SK-N-SH (cell line): ENCODE data around the gene ABLIM1. TPM values are rescaled to one million over a fixed set of nuclear protein-coding genes. Genes with fewer than 3 reads are reported as not detected.

Experiments used
- CTCF ChIA-PET: fragments of 300-600, 350-600 bp; formaldehyde crosslinking; extraction: SDS; loops from one replicate; lab custom pipeline; 2021; lab: Yijun Ruan, JAX
- POLR2A ChIA-PET: fragments of 350-600 bp; sonication (Branson Sonifier 250); formaldehyde crosslinking; extraction: SDS; loops from one replicate; lab custom pipeline; 2020; ENCODE audit warnings: antibody characterized with exemption, inconsistent platforms; lab: Yijun Ruan, JAX
- DNase-seq: peaks from one replicate; pipeline ENCODE4 v3.0.0; 2012
- H2AFZ ChIP-seq: fragments of 200-600 bp; sonication (generic); 2 replicates; pipeline ENCODE4 v1.8.1; 2016; ENCODE audit warnings: antibody characterized with exemption, mild to moderate bottlenecking, low read depth
- H3F3A ChIP-seq: fragments of 200-600 bp; sonication (generic); replicated peaks from 2 replicates; pipeline ENCODE3; 2016; ENCODE audit warnings: antibody characterized with exemption, mild to moderate bottlenecking; ENCODE audit not compliant: insufficient read depth
- H3K27ac ChIP-seq, 2 experiments: fragments of 200-500 bp in 1 of 2; fragments of 200-600 bp in 1 of 2; sonication (Bioruptor generic) in 1 of 2; sonication (generic), shearing (Covaris generic) in 1 of 2; 2 replicates each; pipeline versions ENCODE4 v1.5.1 to v1.6.1; 2014 to 2016; ENCODE audit warnings: low read depth in 2 of 2, inconsistent platforms in 1 of 2, low read length in 1 of 2, mild to moderate bottlenecking in 1 of 2, mixed read lengths in 1 of 2
- H3K27me3 ChIP-seq: fragments of 200-600 bp; sonication (generic), shearing (Covaris generic); 2 replicates; pipeline ENCODE4 v1.6.1; 2016; ENCODE audit warnings: mixed run types; ENCODE audit not compliant: insufficient read depth
- H3K36me3 ChIP-seq, 2 experiments: fragments of 200-500 bp in 1 of 2; fragments of 200-600 bp in 1 of 2; sonication (Bioruptor generic) in 1 of 2; sonication (generic) in 1 of 2; replicated peaks in 1 of 2; 2 replicates each; pipeline versions ENCODE3 to v1.5.1; 2014 to 2016; ENCODE audit warnings: low read length in 1 of 2, mild to moderate bottlenecking in 1 of 2; ENCODE audit not compliant: insufficient read depth in 2 of 2, control insufficient read depth in 1 of 2
- H3K4me1 ChIP-seq, 2 experiments: fragments of 200-500 bp in 1 of 2; fragments of 200-600 bp in 1 of 2; sonication (Bioruptor generic) in 1 of 2; sonication (generic), shearing (Covaris generic) in 1 of 2; 2 replicates each; pipeline versions ENCODE4 v1.5.1 to v1.6.1; 2014 to 2016; ENCODE audit warnings: low read depth in 1 of 2, low read length in 1 of 2, mixed run types in 1 of 2; ENCODE audit not compliant: insufficient read depth in 2 of 2, control insufficient read depth in 1 of 2
- H3K4me2 ChIP-seq: fragments of 200-600 bp; sonication (generic), shearing (Covaris generic); 2 replicates; pipeline ENCODE4 v1.6.1; 2017; ENCODE audit warnings: mixed run types
- H3K4me3 ChIP-seq, 2 experiments: fragments of 200-500 bp in 1 of 2; fragments of 200-600 bp in 1 of 2; sonication (Bioruptor generic) in 1 of 2; sonication (generic), shearing (Covaris generic) in 1 of 2; 2 replicates each; pipeline versions ENCODE4 v1.5.1 to v1.8.1; 2014 to 2016; ENCODE audit warnings: low read depth in 2 of 2, inconsistent platforms in 1 of 2, low read length in 1 of 2, mild to moderate bottlenecking in 1 of 2, mixed read lengths in 1 of 2, moderate library complexity in 1 of 2
- H3K79me2 ChIP-seq: fragments of 200-600 bp; sonication (generic); 2 replicates; pipeline ENCODE4 v1.8.1; 2017; ENCODE audit warnings: mild to moderate bottlenecking; ENCODE audit not compliant: insufficient read depth
- H3K9ac ChIP-seq: fragments of 200-600 bp; sonication (generic); 2 replicates; pipeline ENCODE4 v1.6.1; 2017; ENCODE audit warnings: mixed run types
- H3K9me2 ChIP-seq: fragments of 200-600 bp; sonication (generic); 2 replicates; pipeline ENCODE4 v1.6.1; 2017; ENCODE audit warnings: mixed run types
- H3K9me3 ChIP-seq: fragments of 200-600 bp; sonication (generic); 2 replicates; pipeline ENCODE4 v1.6.1; 2017; ENCODE audit warnings: mixed run types, mild to moderate bottlenecking, moderate library complexity
- H4K20me1 ChIP-seq: fragments of 200-600 bp; sonication (generic); 2 replicates; pipeline ENCODE4 v1.6.1; 2017; ENCODE audit warnings: mild to moderate bottlenecking, mixed run types; ENCODE audit not compliant: insufficient read depth
- CHD2 ChIP-seq: fragments of 150-350 bp; IDR thresholded peaks from 2 replicates; pipeline ENCODE4 v1.6.1; 2018; ENCODE audit warnings: low read length; ENCODE audit not compliant: partially characterized antibody
- FOSL2 ChIP-seq: IDR thresholded peaks from 2 replicates; pipeline ENCODE4 v1.4.0; 2012; ENCODE audit warnings: low read depth, mild to moderate bottlenecking, moderate library complexity, borderline replicate concordance
- GABPA ChIP-seq: IDR thresholded peaks from 2 replicates; pipeline ENCODE4 v1.4.0; 2012; ENCODE audit warnings: low read depth, mild to moderate bottlenecking
- JUND ChIP-seq: IDR thresholded peaks from 2 replicates; pipeline ENCODE4 v1.4.0; 2012
- PBX3 ChIP-seq: IDR thresholded peaks from 2 replicates; pipeline ENCODE4; 2012
- RAD21 ChIP-seq: IDR thresholded peaks from 2 replicates; pipeline ENCODE4 v1.6.1; 2012; ENCODE audit warnings: mild to moderate bottlenecking, low read length
- RFX5 ChIP-seq: IDR thresholded peaks from 2 replicates; pipeline ENCODE4 v1.6.1; 2012; ENCODE audit warnings: mild to moderate bottlenecking, improper control_type of control experiment, low read length
- RXRA ChIP-seq: IDR thresholded peaks from 2 replicates; pipeline ENCODE4 v1.4.0; 2012; ENCODE audit warnings: low read depth, mild to moderate bottlenecking, borderline replicate concordance
- SIN3A ChIP-seq: IDR thresholded peaks from 2 replicates; pipeline ENCODE4 v1.6.1; 2012; ENCODE audit warnings: low read depth, mild to moderate bottlenecking, low read length, moderate library complexity, borderline replicate concordance
- TCF12 ChIP-seq: IDR thresholded peaks from 2 replicates; pipeline ENCODE4 v1.4.0; 2012
- TEAD4 ChIP-seq: IDR thresholded peaks from 2 replicates; pipeline ENCODE4 v1.4.0; 2012; ENCODE audit warnings: mild to moderate bottlenecking, borderline replicate concordance; ENCODE audit not compliant: insufficient read depth
- WGBS: methylation state at CpG from one replicate; pipeline ENCODE4 v1.1.6; 2017; ENCODE audit warnings: low lambda C conversion rate; 5-methylcytosine and 5-hydroxymethylcytosine counted together
- polyA plus RNA-seq, 3 experiments: library from polyadenylated mRNA; depleted of rRNA; stranded (reverse); fragments of >200 nt; gene quantifications; 2 replicates each; pipeline ENCODE4 v1.2.3, GENCODE V29; 2012
- TF ChIP-seq, protein P1 (sequence below): IDR thresholded peaks from 2 replicates; pipeline ENCODE4 v1.6.1; 2012; ENCODE audit warnings: mild to moderate bottlenecking, low read depth, low read length, moderate library complexity
- TF ChIP-seq, protein P2 (sequence below): IDR thresholded peaks from 2 replicates; pipeline ENCODE4 v1.4.0; 2012; ENCODE audit warnings: low read depth

Gene ABLIM1
- polyA plus RNA-seq, 1 of the 3 experiments (the other 2 are of a cell fraction), result 16.1 TPM

DNA sequence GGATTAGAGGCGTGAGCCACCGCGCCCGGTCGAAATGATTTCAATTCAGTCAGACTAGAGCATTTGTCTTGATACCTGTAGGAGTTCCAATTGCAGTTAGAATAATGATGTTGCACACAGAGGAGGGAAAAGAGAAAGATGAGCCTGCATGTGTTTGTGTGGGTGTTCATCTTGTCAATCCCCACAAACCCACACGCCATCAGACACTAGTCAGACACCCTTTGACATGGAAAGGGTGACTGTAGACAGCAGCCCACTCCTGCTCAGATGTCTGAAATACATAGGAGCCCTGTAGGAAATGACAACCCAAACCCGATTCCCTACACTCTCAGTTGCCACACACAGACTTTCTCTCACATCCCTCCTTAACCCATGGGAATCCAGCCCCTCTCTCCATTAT, 92.0 kb downstream of the ABLIM1 start (continued):
- TF ChIP-seq, protein P1, sequence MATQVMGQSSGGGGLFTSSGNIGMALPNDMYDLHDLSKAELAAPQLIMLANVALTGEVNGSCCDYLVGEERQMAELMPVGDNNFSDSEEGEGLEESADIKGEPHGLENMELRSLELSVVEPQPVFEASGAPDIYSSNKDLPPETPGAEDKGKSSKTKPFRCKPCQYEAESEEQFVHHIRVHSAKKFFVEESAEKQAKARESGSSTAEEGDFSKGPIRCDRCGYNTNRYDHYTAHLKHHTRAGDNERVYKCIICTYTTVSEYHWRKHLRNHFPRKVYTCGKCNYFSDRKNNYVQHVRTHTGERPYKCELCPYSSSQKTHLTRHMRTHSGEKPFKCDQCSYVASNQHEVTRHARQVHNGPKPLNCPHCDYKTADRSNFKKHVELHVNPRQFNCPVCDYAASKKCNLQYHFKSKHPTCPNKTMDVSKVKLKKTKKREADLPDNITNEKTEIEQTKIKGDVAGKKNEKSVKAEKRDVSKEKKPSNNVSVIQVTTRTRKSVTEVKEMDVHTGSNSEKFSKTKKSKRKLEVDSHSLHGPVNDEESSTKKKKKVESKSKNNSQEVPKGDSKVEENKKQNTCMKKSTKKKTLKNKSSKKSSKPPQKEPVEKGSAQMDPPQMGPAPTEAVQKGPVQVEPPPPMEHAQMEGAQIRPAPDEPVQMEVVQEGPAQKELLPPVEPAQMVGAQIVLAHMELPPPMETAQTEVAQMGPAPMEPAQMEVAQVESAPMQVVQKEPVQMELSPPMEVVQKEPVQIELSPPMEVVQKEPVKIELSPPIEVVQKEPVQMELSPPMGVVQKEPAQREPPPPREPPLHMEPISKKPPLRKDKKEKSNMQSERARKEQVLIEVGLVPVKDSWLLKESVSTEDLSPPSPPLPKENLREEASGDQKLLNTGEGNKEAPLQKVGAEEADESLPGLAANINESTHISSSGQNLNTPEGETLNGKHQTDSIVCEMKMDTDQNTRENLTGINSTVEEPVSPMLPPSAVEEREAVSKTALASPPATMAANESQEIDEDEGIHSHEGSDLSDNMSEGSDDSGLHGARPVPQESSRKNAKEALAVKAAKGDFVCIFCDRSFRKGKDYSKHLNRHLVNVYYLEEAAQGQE, result no peak

GRCh38 chr10:114565066-114565465, 93.0 kb downstream of the ABLIM1 start:
- peak overlapping the region in 1 of 2 experiments; percentile 33; a peak in 1 of 4 replicates for H3K27ac ChIP-seq
- no peaks in the 10 kb centered on the region for H3K36me3 ChIP-seq
- POLR2A ChIA-PET, result no interaction called here
- DNase-seq, result no peak
- H3K9me3 ChIP-seq, result no peaks in the 10 kb centered on the region
- no peak overlapping the region for H2AFZ ChIP-seq
- H3K4me3 ChIP-seq, result no peak overlapping the region
- H3K79me2 ChIP-seq, result no peaks in the 10 kb centered on the region
- H3K4me2 ChIP-seq, result no peak overlapping the region
- peaks cover 3% of the 10 kb centered on the region for H3F3A ChIP-seq
- H3K9ac ChIP-seq, result no peak overlapping the region
- no peaks in the 10 kb centered on the region for H4K20me1 ChIP-seq
- TF ChIP-seq TCF12 (peak; percentile 56), RXRA (no peak), FOSL2 (peak; percentile 61; the same call in 1 of the 2 replicates), TEAD4 (0 out of 2 replicates have a peak, but pooled peaks have one; percentile 27), RFX5 (no peak), PBX3 (peak; percentile 60), JUND (peak; percentile 37; the same call in 1 of the 2 replicates), GABPA (no peak)
- no peaks in the 10 kb centered on the region; a peak in 1 of 4 replicates for H3K4me1 ChIP-seq
- CTCF ChIA-PET, result no interaction called here
- H3K9me2 ChIP-seq, result no peaks in the 10 kb centered on the region
- no peaks in the 10 kb centered on the region for H3K27me3 ChIP-seq

- Histone ChIP-seq H3K36me3 (peaks cover 0 to 5% of the 10 kb centered on the region in 2 experiments), H3K4me3 (no peak overlapping the region), H3K9me2 (no peaks in the 10 kb centered on the region), H3K9me3 (no peaks in the 10 kb centered on the region), H2AFZ (no peak overlapping the region), H3F3A (peaks cover 3% of the 10 kb centered on the region), H3K79me2 (no peaks in the 10 kb centered on the region), H4K20me1 (no peaks in the 10 kb centered on the region), H3K27me3 (no peaks in the 10 kb centered on the region), H3K4me2 (no peak overlapping the region), H3K4me1 (no peaks in the 10 kb centered on the region; a peak in 1 of 4 replicates), H3K27ac (no peak overlapping the region), H3K9ac (no peak overlapping the region)
- CTCF ChIA-PET, result interaction anchor here (0.7 to 3.3 kb wide), 7 partner anchors 9 to 505 kb away, joined by 3 to 15 read pairs (median 4); no protein-coding TSS in a partner anchor
- DNase-seq, result no peak
- 82% methylated on average over 7 of the region's 7 CpGs for WGBS
- TF ChIP-seq JUND (no peak), SIN3A (no peak), RAD21 (no peak), CHD2 (no peak)
- TF ChIP-seq, protein P2, sequence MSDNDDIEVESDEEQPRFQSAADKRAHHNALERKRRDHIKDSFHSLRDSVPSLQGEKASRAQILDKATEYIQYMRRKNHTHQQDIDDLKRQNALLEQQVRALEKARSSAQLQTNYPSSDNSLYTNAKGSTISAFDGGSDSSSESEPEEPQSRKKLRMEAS, result no peak
- POLR2A ChIA-PET, result no interaction called here
Observed at GRCh38 chr10:114561008-114561523, 97.0 kb downstream of the ABLIM1 start.
